GM21390 (cell line): ENCODE results near the gene ZNF549.
"Not testable (repeated sequence)": the region's sequence is repeated elsewhere in the genome, so short reads cannot be mapped to it uniquely, and the experiment has no call there.

Experiments used
- ATAC-seq: cut with Tn5 transposase; IDR thresholded peaks from one replicate; pipeline ENCODE4 v1.9.1; 2021; ENCODE audit not compliant: unreplicated experiment

ZNF549 gene

DNA sequence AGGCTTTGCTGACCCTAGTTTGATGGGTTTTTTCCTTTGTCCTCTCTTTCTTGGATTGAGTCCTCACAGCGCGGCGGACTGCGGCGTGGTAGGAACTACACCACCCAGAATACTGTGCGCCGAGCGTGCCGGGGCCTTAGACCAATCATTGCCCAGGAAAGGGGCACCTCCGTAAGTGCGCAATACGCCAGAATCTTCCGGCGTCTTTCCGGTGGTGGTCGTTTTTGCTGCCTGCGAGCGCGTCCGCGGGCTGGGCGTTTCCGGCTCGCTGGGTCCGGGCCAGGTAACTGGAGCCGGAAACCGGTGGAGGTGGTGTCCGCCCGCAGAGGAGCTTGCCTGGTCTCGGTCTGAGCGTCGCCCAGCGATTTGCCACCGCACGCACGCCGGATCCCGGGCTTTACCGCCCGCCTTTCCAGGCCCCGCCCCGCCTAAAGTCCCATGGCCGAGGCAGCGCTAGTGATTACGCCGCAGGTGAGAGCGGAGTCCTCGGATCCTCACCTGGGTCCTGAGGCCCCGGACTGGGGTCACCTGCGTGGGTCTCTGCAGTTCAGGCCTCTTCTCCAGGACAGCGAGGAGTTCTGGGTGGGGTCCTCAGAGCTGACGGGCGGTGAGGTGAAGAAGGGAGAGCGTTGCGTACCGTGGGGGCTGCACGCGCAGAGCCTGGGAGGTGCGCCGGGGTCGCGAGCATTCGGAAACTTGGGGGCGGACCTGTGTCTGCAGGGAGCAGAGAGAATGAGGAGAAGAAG is at the start of gene ZNF549:
Gene ZNF549, plus strand, starts transcription at position 221 of the 746 bp plus-strand sequence. Its CDS starts 218 bp downstream, at position 439.
- peak; percentile 98 for ATAC-seq

DNA sequence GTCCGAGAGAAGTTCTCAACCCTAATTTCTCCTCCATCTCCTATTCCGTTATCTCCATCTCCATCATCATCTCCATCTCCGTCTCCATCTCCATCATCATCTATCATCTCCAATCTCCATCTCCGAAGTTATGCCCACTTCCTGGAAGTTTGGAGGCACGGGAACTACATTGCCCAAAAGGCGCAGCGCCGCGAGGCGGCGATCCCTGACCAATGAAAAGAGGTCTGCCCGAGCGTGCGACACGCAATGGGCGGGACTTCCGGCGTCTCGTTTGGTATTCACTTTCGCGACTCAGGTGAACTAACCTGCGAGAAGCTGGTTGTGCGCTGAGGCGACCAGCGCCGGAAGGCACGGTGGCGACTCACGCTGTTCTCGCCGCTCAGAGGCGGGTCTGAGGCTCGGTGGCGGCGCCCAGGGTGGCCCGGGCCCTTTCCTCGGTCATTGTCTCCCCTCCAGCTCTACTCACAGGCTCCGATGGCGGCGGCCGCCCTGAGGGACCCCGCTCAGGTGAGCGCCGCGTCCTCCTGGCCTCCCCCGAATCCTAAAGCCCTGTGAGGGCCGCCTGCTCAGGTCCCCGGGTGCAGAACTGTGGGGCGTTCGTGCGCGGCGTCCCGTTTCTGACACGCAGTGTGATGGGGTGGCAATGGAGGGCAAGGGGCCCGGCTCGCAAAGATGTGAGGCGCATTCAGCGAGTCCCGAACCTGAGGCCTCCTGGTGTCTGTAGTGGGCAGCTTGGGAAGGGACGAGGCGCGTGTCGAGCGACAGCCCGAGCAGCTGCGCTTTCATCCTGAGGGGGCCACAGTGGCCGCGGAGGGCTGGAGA is 39.5 kb upstream of the ZNF549 start, which contains the start of gene ZNF419:
Gene ZNF419, plus strand, starts transcription at position 274 of the 822 bp plus-strand sequence. Its CDS starts 201 bp downstream, at position 475.
- ATAC-seq = peak; percentile 93

DNA sequence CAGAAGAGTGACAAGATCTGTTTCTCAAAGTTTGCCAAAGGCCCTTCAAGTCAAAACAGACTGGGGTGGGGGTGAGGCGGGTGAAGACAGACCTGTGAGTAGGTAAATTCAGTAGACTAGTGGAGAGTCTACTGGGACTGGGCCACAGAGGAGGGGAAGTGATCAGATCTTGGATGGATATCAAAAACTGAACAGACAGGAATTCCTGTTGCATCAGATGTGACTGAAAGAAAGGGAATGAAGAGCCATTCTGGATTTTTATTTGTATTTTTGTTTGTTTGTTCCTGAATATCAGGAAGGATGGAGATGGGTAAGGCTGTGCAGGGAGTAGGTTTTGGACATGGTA is 38.9 kb upstream of the ZNF549 start:
- not testable (repeated sequence) for ATAC-seq

DNA sequence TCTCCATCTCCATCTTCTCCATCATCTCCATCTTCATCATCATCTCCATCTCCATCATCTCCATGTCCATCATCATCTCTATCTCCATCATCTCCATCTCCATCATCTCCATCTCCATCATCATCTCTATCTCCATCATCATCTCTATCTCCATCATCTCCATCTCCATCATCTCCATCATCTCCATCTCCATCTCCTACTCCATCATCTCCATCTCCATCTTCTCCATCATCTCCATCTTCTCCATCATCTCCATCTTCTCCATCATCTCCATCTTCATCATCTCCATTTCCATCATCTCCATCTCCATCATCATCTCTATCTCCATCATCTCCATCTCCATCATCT is 27.9 kb upstream of the ZNF549 start:
- not testable (repeated sequence) for ATAC-seq

DNA sequence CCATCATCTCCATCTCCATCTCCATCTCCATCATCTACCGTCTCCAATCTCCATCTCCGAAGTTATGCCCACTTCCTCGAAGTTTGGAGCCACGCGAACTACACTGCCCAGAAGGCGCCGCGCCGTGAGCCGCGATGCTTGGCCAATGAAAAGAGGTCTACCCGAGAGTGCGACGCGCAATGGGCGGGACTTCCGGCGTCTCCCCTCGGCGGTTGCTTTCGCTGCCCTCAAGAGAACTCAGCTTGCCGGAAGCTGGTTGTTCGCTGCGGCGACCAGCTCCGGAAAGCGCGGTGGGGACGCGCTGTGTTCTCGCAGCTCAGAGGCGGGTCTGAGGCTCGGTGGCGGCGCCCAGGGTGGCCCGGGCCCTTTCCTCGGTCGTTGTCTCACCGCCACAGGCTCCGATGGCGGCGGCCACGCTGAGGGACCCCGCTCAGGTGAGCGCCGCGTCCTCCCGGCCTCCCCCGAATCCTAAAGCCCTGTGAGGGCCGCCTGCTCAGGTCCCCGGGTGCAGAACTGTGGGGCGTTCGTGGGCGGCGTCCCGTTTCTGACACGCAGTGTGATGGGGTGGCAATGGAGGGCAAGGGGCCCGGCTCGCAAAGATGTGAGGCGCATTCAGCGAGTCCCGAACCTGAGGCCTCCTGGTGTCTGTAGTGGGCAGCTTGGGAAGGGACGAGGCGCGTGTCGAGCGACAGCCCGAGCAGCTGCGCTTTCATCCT is 27.3 kb upstream of the ZNF549 start, which contains the start of gene ZNF773:
Gene ZNF773, plus strand, starts transcription at position 259 of the 716 bp plus-strand sequence. Its CDS starts 143 bp downstream, at position 402.
- peak; percentile 99 for ATAC-seq

DNA sequence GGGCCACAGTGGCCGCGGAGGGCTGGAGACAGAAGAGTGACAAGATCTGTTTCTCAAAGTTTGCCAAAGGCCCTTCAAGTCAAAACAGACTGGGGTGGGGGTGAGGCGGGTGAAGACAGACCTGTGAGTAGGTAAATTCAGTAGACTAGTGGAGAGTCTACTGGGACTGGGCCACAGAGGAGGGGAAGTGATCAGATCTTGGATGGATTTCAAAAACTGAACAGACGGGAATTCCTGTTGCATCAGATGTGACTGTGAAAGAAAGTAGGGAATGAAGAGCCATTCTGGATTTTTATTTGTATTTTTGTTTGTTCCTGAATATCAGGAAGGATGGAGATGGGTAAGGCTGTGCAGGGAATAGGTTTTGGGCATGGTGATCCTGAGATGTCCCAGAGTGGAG is 26.8 kb upstream of the ZNF549 start:
- not testable (repeated sequence) for ATAC-seq

DNA sequence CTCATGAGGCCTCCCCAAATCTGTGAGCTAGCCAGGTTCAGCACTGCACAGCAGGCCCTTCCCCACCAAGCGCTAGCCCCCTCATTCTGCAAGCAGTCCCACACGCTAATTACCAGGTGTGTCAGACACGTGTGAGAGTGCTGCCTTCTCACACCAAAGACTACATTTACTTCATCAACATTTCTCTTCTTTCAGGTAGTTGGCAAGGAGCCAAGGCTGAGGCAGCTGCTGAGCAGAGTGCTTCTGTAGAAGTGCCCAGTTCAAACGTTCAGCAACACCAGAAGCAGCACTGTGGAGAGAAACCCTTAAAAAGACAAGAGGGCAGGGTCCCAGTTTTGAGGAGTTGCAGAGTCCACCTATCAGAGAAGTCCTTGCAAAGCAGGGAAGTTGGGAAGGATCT is 21.0 kb upstream of the ZNF549 start:
- no peak for ATAC-seq

DNA sequence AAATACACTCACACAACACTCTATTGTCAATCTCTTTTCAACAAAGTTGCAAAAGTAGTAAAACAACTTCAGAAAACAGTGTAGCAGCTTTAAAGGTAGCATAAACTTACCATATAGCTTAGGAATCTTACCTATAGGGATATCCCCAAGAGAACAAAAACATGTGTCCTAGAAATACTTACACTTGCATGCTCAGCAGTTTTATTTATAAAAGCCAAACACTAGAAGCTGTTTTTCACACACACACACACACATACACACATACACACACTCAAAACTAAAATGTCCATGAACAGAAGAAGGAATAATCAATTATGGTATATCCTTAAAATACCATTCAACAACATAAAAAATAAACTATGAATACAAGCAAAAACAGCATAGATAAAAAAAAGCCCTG is 15.7 kb upstream of the ZNF549 start:
- no peak for ATAC-seq

DNA sequence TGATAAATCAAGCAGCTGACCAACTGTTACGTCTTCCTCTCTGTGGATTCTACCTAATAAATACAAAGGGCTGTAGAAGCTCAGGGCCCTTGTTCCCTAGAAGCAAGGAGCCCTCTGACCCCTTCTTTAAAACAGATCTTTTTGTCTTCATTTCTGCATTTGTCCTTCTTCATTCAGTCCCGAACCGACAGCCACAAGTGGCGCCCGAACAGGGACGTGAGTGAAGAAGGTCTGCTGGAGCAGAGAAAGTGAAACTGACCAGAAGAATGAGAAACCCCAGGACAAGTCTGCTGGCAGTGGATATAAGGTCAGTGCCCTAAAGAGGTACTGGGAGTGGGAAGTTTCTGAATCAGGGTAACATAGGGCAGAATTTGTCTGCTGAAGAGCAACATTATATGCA is 14.3 kb upstream of the ZNF549 start:
- no peak for ATAC-seq

DNA sequence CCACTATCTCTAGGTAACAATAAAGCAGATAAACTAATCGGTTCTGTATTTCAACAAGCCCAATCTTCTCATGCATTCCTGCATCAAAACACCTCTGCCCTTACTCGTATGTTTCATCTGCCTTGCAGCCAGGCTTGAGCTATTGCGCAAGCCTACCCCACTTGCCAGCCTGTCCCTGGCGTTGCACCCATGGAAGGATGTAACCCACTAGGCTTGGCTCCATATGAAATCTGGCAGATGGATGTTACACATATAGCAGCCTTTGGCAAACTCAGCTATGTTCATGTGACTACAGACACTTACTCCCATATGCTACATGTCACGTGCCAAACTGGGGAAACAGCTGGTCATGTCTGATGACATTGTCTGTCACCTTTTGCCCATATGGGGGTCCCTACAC is 11.9 kb upstream of the ZNF549 start:
- ATAC-seq = no peak

DNA sequence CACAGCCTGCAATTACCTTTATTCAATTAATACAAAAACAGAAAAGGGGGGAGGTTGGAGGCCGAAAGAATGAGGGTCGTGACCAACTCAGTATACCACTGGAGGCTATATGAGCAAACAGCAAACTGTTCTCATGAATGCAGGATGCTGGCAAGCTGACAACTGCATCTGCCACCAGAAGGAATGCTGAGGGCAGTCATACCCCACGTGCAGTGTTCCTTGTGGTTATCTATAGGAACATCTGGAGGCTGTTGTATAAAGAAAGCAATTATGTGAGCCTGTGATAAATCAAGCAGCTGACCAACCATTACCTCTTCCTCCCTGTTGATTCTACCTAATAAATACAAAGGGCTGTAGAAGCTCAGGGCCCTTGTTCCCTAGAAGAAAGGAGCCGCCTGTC is 9.1 kb upstream of the ZNF549 start:
- ATAC-seq = not testable (repeated sequence)

DNA sequence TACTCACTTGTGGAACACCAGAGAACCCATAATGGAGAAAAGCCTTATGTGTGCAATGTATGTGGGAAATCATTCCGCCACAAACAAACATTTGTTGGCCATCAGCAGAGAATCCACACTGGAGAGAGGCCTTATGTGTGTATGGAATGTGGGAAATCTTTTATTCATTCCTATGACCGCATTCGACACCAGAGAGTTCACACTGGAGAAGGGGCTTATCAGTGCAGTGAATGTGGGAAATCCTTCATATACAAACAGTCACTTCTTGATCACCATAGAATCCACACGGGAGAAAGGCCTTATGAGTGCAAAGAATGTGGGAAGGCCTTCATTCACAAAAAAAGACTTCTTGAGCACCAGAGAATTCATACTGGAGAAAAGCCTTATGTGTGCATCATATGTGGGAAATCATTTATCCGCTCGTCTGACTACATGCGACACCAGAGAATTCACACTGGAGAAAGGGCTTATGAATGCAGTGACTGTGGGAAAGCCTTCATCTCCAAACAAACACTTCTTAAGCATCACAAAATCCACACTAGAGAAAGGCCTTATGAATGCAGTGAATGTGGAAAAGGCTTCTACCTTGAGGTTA is 10.9 kb downstream of the ZNF549 start:
- no peak for ATAC-seq

DNA sequence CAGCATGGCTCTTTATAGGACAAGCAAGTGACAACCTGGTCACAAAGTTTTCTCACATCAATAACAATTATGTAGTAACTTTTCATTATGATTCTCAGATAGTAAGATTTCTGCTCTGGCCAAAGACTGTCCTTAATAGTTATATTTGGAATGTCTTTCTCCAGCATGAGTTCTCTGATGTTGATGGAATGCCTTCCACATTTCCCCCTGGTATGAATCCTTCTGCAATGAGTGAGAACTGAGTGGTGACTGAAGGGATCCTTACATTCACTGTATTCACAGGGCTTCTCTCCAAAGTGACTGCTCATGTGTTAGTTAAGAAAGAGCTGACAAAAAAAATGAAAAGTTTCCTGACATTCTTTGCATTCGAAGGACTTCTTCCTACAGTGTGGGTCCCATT is 19.4 kb downstream of the ZNF549 start:
- no peak for ATAC-seq

DNA sequence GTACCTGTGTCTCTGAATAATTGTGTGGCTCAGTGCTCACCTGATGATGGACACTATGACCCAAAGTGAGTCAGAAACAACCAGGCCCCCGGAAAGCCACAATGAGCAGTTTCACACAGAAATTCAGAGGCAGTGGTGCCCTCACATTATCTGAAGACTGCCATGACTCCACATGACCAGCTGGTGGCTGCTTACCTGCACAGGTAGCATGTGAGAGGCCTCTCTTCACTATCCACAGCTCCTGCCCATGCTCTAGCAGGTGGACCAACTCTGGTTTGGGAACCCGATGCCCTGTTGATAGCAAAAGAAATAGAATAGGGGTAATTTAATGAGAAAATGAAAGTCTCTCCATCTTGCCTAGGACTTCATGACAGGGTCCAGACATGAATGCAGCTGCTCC is 25.3 kb downstream of the ZNF549 start:
- no peak for ATAC-seq

DNA sequence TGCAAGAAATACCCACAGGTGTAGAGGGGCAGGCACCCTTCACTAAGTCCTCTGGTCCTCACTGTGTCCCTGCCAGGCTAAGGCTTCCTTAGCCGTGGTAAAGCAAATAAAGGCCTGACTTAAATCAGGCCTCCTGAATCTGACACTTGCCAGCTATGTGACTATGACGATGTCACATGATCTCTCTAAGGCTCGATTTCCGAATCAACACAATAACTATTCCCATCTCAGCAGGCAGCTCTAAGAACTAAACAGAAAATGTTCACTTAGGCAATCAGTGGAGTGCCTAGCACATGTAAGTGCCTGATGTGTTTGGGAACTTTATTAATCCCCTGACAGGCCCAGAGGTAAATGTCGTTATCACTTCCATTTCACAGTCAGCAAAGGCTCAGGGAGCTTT is 30.5 kb downstream of the ZNF549 start:
- no peak for ATAC-seq

DNA sequence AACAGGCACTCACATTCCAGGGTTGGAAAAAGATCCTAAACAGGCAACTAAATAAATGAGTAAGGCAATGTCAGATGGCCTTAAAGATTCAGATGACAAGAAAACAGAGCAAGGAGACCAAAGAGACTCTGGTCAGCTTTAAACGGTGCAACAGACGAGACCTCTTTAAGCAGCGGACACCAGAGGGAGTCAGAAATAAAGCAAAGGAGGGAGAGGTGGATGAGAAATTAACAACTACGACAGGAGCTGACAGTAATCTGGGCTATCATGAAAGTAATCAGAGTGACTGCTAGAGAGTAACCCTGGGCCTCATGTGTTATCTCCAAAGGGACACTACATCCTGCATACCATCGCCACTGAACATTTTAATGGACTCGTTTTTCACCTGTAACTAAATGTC is 31.4 kb downstream of the ZNF549 start:
- ATAC-seq = no peak

DNA sequence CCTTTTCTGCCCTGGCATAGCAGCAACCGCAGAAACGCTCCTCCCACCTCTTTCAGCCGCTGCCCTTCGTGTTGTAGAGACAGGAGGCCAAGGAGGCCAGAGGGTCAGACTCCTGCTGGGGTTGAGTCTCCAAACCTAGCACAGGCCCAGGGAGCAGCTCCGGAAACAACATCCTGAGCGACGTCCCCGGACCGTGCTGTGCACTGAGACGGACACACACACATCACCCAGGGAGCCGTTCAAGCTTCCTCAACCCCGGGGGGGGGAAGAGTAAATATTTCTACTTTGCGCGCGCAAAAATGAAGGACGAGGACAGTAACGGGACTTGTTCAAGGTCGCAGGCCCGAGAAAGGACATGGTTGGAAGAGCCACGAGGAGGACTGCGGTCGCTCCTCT is 31.9 kb downstream of the ZNF549 start:
- ATAC-seq = no peak

DNA sequence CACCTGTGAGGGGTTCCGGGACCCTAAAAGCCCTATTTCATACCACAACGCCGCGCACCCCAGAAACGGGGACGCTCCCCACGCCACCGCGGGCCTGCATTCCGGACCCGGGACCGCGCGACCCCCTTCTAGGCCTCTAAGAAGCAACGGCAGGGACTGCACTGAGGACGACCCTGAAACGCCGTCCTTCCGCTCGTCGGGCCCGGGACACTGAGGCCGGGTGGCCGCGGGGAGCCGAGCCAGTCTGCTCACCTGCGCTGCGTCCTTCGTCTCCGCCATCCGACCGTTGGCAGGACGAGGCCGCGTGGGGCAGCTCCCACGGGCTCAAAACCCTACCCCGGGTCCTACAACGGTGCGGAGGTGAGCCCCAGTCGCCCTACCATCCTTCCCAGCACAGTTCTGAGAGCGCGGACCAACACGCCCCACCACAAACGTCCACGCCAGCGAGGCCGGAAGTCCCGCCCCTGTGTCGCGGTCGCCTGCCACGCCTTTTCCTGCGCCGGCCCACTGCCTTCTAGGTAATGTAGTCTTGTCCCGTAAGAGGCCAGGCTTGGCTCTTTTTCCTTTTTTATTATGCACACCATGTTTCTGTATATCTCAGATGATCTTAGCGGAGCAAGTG is 32.4 kb downstream of the ZNF549 start, which contains the start of gene ZNF550:
Gene ZNF550, minus strand, starts transcription at position 460 of the 622 bp plus-strand sequence. Its CDS starts 181 bp downstream, at position 279.
- ATAC-seq = peak; percentile 91

DNA sequence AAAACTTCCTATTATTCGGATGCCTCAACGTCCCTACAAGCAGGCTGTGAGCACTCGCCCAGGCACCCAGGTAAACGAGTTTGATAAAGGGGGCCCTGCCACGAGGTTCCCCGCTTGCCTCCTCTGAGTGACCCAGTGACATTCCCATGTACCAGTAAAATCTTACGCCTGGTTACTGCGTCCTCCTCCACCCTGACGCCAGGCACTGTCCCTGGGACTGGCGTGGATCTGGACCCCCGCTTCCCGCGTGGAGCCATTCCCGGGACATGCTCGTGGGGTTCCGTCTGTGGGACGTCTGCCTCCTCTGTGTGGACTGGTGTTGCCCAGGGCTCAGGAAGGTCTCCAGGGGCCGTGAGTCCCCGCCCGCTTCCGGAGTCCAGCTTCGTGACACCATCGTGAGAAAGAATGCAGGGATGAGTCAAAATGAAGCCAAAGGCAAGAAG is 32.9 kb downstream of the ZNF549 start:
- peak; percentile 13 for ATAC-seq

DNA sequence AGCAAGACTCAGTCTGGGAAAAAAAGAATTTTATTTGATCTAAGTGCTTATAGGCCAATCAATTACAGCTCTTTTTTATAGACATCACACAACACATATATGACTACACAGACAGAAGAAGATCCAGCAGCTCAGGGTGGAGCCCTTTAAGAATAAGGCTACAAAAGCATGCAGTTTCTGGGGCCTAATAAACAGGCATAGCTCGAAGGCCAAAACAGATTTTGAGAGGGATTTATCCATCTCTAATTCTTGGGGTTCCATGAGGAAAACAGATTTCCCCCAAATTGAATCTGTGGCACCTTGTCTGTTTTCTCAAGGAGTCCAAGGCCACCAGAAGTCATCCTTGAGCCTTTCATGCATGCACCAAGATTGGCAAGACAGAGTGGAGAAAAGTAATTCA is 36.4 kb downstream of the ZNF549 start:
- no peak for ATAC-seq
